Ectodermal cell (in vitro differentiated cells): ENCODE measurements around the gene ITGA4.
"Not testable (repeated sequence)": the region's sequence is repeated elsewhere in the genome, so short reads cannot be mapped to it uniquely, and the experiment has no call there.

Experiments used
- H3K27ac ChIP-seq: 2 replicates; pipeline ENCODE4 v1.7.0; 2013; ENCODE audit warnings: mild to moderate bottlenecking, low read depth, low read length; ENCODE audit not compliant: insufficient read depth, poor library complexity, severe bottlenecking
- H3K27me3 ChIP-seq: 2 replicates; pipeline ENCODE4 v1.7.0; 2013; ENCODE audit warnings: mild to moderate bottlenecking, low read length; ENCODE audit not compliant: insufficient read depth, control insufficient read depth, poor library complexity, severe bottlenecking
- H3K36me3 ChIP-seq: one replicate; pipeline ENCODE4 v1.7.0; 2013; ENCODE audit warnings: low read length; ENCODE audit not compliant: control insufficient read depth, insufficient read depth
- H3K4me1 ChIP-seq: one replicate; pipeline ENCODE4 v1.7.0; 2013; ENCODE audit warnings: low read length; ENCODE audit not compliant: control insufficient read depth, insufficient read depth
- H3K4me3 ChIP-seq: 2 replicates; pipeline ENCODE4 v1.7.0; 2013; ENCODE audit warnings: low read depth, low read length, control low read depth; ENCODE audit not compliant: insufficient read depth
- H3K9me3 ChIP-seq: 2 replicates; pipeline ENCODE4 v1.7.0; 2013; ENCODE audit warnings: mild to moderate bottlenecking, low read length, moderate library complexity; ENCODE audit not compliant: control insufficient read depth
- WGBS, 2 experiments: methylation state at CpG; one replicate each; pipeline ENCODE4 v1.1.7; 2013; ENCODE audit warnings: missing lambda C conversion rate in 2 of 2; 5-methylcytosine and 5-hydroxymethylcytosine counted together

Gene ITGA4

GRCh38 chr2:181431674-181432073 lies 25.5 kb upstream of the ITGA4 start:
- no peaks in the 10 kb centered on the region for H3K4me1 ChIP-seq
- no peaks in the 10 kb centered on the region for H3K27me3 ChIP-seq
- no peak overlapping the region for H3K4me3 ChIP-seq
- H3K27ac ChIP-seq = no peak overlapping the region
- no peaks in the 10 kb centered on the region for H3K36me3 ChIP-seq
- H3K9me3 ChIP-seq = no peaks in the 10 kb centered on the region

GRCh38 chr2:181438261-181438660 lies 18.9 kb upstream of the ITGA4 start:
- no peaks in the 10 kb centered on the region for H3K27me3 ChIP-seq
- H3K27ac ChIP-seq = no peak overlapping the region
- WGBS, 2 experiments = 38 to 67% methylated on average over 1 of the region's 1 CpG
- H3K4me3 ChIP-seq = no peak overlapping the region
- no peaks in the 10 kb centered on the region for H3K9me3 ChIP-seq
- no peaks in the 10 kb centered on the region for H3K36me3 ChIP-seq
- no peaks in the 10 kb centered on the region for H3K4me1 ChIP-seq

- no peak overlapping the region for H3K27ac ChIP-seq
- no peaks in the 10 kb centered on the region for H3K4me1 ChIP-seq
- WGBS, 2 experiments = 89 to 90% methylated on average over 2 of the region's 2 CpGs
- H3K4me3 ChIP-seq = no peak overlapping the region
- no peaks in the 10 kb centered on the region for H3K36me3 ChIP-seq
- H3K27me3 ChIP-seq = no peaks in the 10 kb centered on the region
- no peaks in the 10 kb centered on the region for H3K9me3 ChIP-seq
These were observed 16.8 kb upstream of the ITGA4 start for GRCh38 chr2:181440344-181440743.

GRCh38 chr2:181440919-181441318 lies 16.3 kb upstream of the ITGA4 start:
- WGBS, 2 experiments = 81 to 86% methylated on average over 3 of the region's 3 CpGs
- Histone ChIP-seq H3K27ac (no peak overlapping the region), H3K4me1 (no peaks in the 10 kb centered on the region), H3K9me3 (no peaks in the 10 kb centered on the region), H3K27me3 (no peaks in the 10 kb centered on the region), H3K36me3 (no peaks in the 10 kb centered on the region), H3K4me3 (no peak overlapping the region)

GRCh38 chr2:181441670-181442069 lies 15.5 kb upstream of the ITGA4 start:
- Histone ChIP-seq H3K4me3 (no peak overlapping the region), H3K9me3 (no peaks in the 10 kb centered on the region), H3K27ac (no peak overlapping the region), H3K36me3 (no peaks in the 10 kb centered on the region), H3K27me3 (no peaks in the 10 kb centered on the region), H3K4me1 (no peaks in the 10 kb centered on the region)
- 67 to 100% methylated on average over 2 to 3 of the region's 3 CpGs for WGBS, 2 experiments

- Histone ChIP-seq H3K27ac (no peak overlapping the region), H3K4me3 (no peak overlapping the region), H3K27me3 (no peaks in the 10 kb centered on the region), H3K4me1 (no peaks in the 10 kb centered on the region), H3K36me3 (no peaks in the 10 kb centered on the region), H3K9me3 (no peaks in the 10 kb centered on the region)
- 87% methylated on average over 2 of the region's 2 CpGs; no CpG with 5 or more reads in 1 of the 2 experiments for WGBS, 2 experiments
These were observed 12.5 kb upstream of the ITGA4 start for GRCh38 chr2:181444654-181445053.

- Histone ChIP-seq H3K27me3 (no peaks in the 10 kb centered on the region), H3K4me1 (no peaks in the 10 kb centered on the region), H3K27ac (no peak overlapping the region), H3K9me3 (no peaks in the 10 kb centered on the region), H3K4me3 (no peak overlapping the region), H3K36me3 (no peaks in the 10 kb centered on the region)
- WGBS, 2 experiments = 92 to 95% methylated on average over 3 to 4 of the region's 4 CpGs
These were observed 10.2 kb upstream of the ITGA4 start for GRCh38 chr2:181446985-181447384.

GRCh38 chr2:181449278-181449677 lies 7.9 kb upstream of the ITGA4 start:
- not testable (repeated sequence) for H3K9me3 ChIP-seq, H3K36me3 ChIP-seq, H3K27me3 ChIP-seq, H3K4me3 ChIP-seq, H3K4me1 ChIP-seq, H3K27ac ChIP-seq

GRCh38 chr2:181454686-181455450 lies 2.3 kb upstream of the ITGA4 start:
- H3K4me1 ChIP-seq = no peaks in the 10 kb centered on the region
- no peak overlapping the region for H3K27ac ChIP-seq
- H3K9me3 ChIP-seq = no peaks in the 10 kb centered on the region
- WGBS, 2 experiments = 82 to 92% methylated on average over 3 to 4 of the region's 6 CpGs
- H3K4me3 ChIP-seq = no peak overlapping the region
- H3K36me3 ChIP-seq = no peaks in the 10 kb centered on the region
- peaks cover 48% of the 10 kb centered on the region for H3K27me3 ChIP-seq

GRCh38 chr2:181456660-181457120 lies 496 bp upstream of the ITGA4 start:
- Histone ChIP-seq H3K27ac (no peak overlapping the region), H3K9me3 (no peaks in the 10 kb centered on the region), H3K4me3 (peak overlapping the region; percentile 69), H3K36me3 (no peaks in the 10 kb centered on the region), H3K27me3 (peaks cover 53% of the 10 kb centered on the region), H3K4me1 (no peaks in the 10 kb centered on the region)
- WGBS, 2 experiments = 11 to 13% methylated on average over 17 of the region's 17 CpGs
